Neural cell (in vitro differentiated cells): Measurements from ENCODE around the gene FANCC. TPM values are rescaled to one million over a fixed set of nuclear protein-coding genes. Genes with fewer than 3 reads are reported as not detected.
"Not testable (repeated sequence)": the region's sequence is repeated elsewhere in the genome, so short reads cannot be mapped to it uniquely, and the experiment has no call there.

ENCODE experiments used
- H2AFZ ChIP-seq: fragments of 200-600, 300-800 bp; sonication (generic), shearing (Covaris generic); 2 replicates; pipeline ENCODE4 v1.6.0; 2014; ENCODE audit warnings: low read depth, mild to moderate bottlenecking, antibody characterized with exemption, low read length, moderate library complexity
- H3F3A ChIP-seq: fragments of 200-600 bp; shearing (Covaris generic); 2 replicates; pipeline ENCODE4 v1.6.1; 2016; ENCODE audit warnings: mild to moderate bottlenecking, moderate library complexity, mixed read lengths, antibody characterized with exemption, low read length; ENCODE audit not compliant: insufficient read depth, poor library complexity, severe bottlenecking
- H3K27ac ChIP-seq: fragments of 200-600, 300-800 bp; sonication (generic), shearing (Covaris generic); 2 replicates; pipeline ENCODE4 v1.5.1; 2014; ENCODE audit warnings: mild to moderate bottlenecking, low read length, moderate library complexity
- H3K27me3 ChIP-seq: fragments of 300-800, 200-600 bp; sonication (generic), shearing (Covaris generic); 2 replicates; pipeline ENCODE4 v1.6.0; 2014; ENCODE audit warnings: mild to moderate bottlenecking, low read depth, low read length, moderate library complexity; ENCODE audit not compliant: insufficient read depth
- H3K36me3 ChIP-seq: fragments of 300-800, 200-600 bp; sonication (generic), shearing (Covaris generic); 2 replicates; pipeline ENCODE4 v1.5.1; 2014; ENCODE audit warnings: mild to moderate bottlenecking, antibody characterized with exemption, low read length, moderate library complexity; ENCODE audit not compliant: insufficient read depth
- H3K4me2 ChIP-seq: fragments of 300-800, 200-600 bp; sonication (generic), shearing (Covaris generic); 2 replicates; pipeline ENCODE4 v1.6.0; 2014; ENCODE audit warnings: mild to moderate bottlenecking, low read length
- H3K4me3 ChIP-seq: fragments of 300-800, 200-600 bp; sonication (generic), shearing (Covaris generic); 2 replicates; pipeline ENCODE4 v1.5.1; 2014; ENCODE audit warnings: mild to moderate bottlenecking, low read length, moderate library complexity
- H3K79me2 ChIP-seq: fragments of 200-600 bp; shearing (Covaris generic); replicated peaks from 2 replicates; pipeline ENCODE4 v1.6.0; 2014; ENCODE audit warnings: mild to moderate bottlenecking, low read length, moderate library complexity; ENCODE audit not compliant: insufficient read depth
- H3K9ac ChIP-seq: fragments of 300-800, 200-600 bp; sonication (generic), shearing (Covaris generic); 2 replicates; pipeline ENCODE4 v1.6.1; 2016; ENCODE audit warnings: mild to moderate bottlenecking, low read length, mixed read lengths
- H3K9me2 ChIP-seq: fragments of 200-600 bp; shearing (Covaris generic); 2 replicates; pipeline ENCODE4 v1.6.1; 2016; ENCODE audit warnings: mild to moderate bottlenecking, low read length, mixed read lengths; ENCODE audit not compliant: insufficient read depth
- H3K9me3 ChIP-seq: fragments of 200-600, 300-800 bp; sonication (generic), shearing (Covaris generic); 2 replicates; pipeline ENCODE4 v1.6.1; 2016; ENCODE audit warnings: mild to moderate bottlenecking, mixed run types, low read length, moderate library complexity, mixed read lengths
- H4K20me1 ChIP-seq: fragments of 200-600 bp; shearing (Covaris generic); 2 replicates; pipeline ENCODE4 v1.6.1; 2016; ENCODE audit warnings: mild to moderate bottlenecking, mixed run types; ENCODE audit not compliant: insufficient read depth
- EP300 ChIP-seq: fragments of 450-650 bp; conservative IDR thresholded peaks from 2 replicates; pipeline ENCODE4 v1.6.1; 2014; ENCODE audit warnings: antibody characterized with exemption, mild to moderate bottlenecking, moderate library complexity; ENCODE audit not compliant: poor library complexity, severe bottlenecking
- EZH2 ChIP-seq: fragments of 200-600, 300-800 bp; shearing (Covaris generic), sonication (generic); IDR thresholded peaks from 2 replicates; pipeline ENCODE4 v1.6.1; 2014; ENCODE audit warnings: antibody characterized with exemption, low read length, borderline replicate concordance, mild to moderate bottlenecking; ENCODE audit not compliant: insufficient read depth, poor library complexity, severe bottlenecking
- MXI1 ChIP-seq: fragments of 450-650 bp; conservative IDR thresholded peaks from 2 replicates; pipeline ENCODE4 v1.6.1; 2014; ENCODE audit warnings: antibody characterized with exemption, mild to moderate bottlenecking; ENCODE audit not compliant: poor library complexity, severe bottlenecking
- POLR2AphosphoS5 ChIP-seq: IDR thresholded peaks from 2 replicates; pipeline ENCODE4 v1.6.1; 2012
- RAD21 ChIP-seq: fragments of 450-650 bp; conservative IDR thresholded peaks from 2 replicates; pipeline ENCODE4 v1.6.1; 2014; ENCODE audit warnings: antibody characterized with exemption, mild to moderate bottlenecking, moderate library complexity
- REST ChIP-seq: IDR thresholded peaks from 2 replicates; pipeline ENCODE4 v1.6.1; 2012; ENCODE audit warnings: borderline replicate concordance
- SMC3 ChIP-seq: fragments of 450-650 bp; conservative IDR thresholded peaks from 2 replicates; pipeline ENCODE4 v1.6.1; 2014; ENCODE audit warnings: antibody characterized with exemption, mild to moderate bottlenecking, moderate library complexity; ENCODE audit not compliant: poor library complexity
- TAF1 ChIP-seq: IDR thresholded peaks from 2 replicates; pipeline ENCODE4 v1.6.1; 2012; ENCODE audit warnings: low read depth
- polyA plus RNA-seq: library from polyadenylated mRNA; depleted of rRNA; stranded (reverse); fragments of >200 nt; gene quantifications from 2 replicates; pipeline ENCODE4 v1.2.3, GENCODE V29; 2014
- TF ChIP-seq, protein P1 (sequence below): fragments of 450-650 bp; IDR thresholded peaks from 2 replicates; pipeline ENCODE4 v1.5.1; 2014; ENCODE audit warnings: antibody characterized with exemption, mild to moderate bottlenecking, moderate library complexity; ENCODE audit not compliant: poor library complexity, severe bottlenecking

Gene FANCC
- polyA plus RNA-seq, 1 donor from 2014 or later = 9.7 TPM

DNA sequence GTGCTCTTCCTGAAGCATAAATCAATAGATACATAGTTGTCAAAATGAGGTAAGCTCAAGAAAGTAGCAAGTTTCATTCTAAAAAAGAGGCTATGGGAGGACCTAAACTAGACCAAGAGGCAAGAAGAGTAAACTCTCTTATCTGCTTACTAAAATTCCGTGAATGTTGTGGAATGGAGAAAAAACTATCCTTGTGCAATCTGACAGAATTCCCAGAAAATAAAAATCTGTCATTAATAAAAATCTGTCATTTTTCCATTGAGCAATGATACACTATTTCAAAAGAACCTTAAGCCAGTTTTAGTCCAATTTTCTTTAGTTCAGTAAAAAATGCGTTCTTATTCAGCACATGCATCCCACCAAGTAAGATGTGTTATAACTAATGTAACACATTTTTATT is 15.9 kb upstream of the FANCC start (continued):
- TF ChIP-seq EZH2 = no peak

DNA sequence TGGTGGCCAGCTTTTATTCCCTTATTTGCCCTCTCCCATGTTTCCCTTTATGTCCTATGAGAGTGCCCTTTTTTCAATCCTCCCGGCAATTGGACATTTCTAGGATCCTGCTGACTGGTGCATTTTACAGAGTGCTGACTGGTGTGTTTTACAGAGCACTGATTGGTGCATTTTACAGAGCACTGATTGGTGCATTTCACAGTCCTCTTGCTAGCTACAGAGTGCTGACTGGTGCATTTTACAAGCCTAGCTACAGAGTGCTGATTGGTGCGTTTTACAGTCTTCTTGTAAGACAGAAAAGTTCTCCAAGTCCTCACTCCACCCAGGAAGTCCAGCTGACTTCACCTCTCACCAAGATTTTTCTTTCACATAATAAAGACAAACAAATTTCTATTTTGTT is 15.4 kb upstream of the FANCC start:
- no peak for TF ChIP-seq EZH2
- Histone ChIP-seq H3K4me2 (no peak overlapping the region), H3K9me2 (no peaks in the 10 kb centered on the region), H3K36me3 (no peaks in the 10 kb centered on the region), H3K4me3 (no peak overlapping the region), H4K20me1 (no peaks in the 10 kb centered on the region), H3K27ac (no peak overlapping the region), H3K9me3 (no peaks in the 10 kb centered on the region), H2AFZ (no peak overlapping the region), H3K79me2 (no peaks in the 10 kb centered on the region), H3K9ac (no peak overlapping the region), H3K27me3 (no peaks in the 10 kb centered on the region), H3F3A (no peaks in the 10 kb centered on the region)

GRCh38 chr9:95330720-95331404 is 13.4 kb upstream of the FANCC start:
- H3K9me3 ChIP-seq = no peaks in the 10 kb centered on the region
- no peak overlapping the region for H3K4me3 ChIP-seq
- H4K20me1 ChIP-seq = no peaks in the 10 kb centered on the region
- no peak for TF ChIP-seq RAD21
- TF ChIP-seq POLR2AphosphoS5 = no peak
- TF ChIP-seq TAF1 = no peak
- no peak for TF ChIP-seq EP300
- no peak for TF ChIP-seq MXI1
- no peak for TF ChIP-seq EZH2
- no peak for TF ChIP-seq SMC3
- no peak for TF ChIP-seq REST
- TF ChIP-seq, protein P1, sequence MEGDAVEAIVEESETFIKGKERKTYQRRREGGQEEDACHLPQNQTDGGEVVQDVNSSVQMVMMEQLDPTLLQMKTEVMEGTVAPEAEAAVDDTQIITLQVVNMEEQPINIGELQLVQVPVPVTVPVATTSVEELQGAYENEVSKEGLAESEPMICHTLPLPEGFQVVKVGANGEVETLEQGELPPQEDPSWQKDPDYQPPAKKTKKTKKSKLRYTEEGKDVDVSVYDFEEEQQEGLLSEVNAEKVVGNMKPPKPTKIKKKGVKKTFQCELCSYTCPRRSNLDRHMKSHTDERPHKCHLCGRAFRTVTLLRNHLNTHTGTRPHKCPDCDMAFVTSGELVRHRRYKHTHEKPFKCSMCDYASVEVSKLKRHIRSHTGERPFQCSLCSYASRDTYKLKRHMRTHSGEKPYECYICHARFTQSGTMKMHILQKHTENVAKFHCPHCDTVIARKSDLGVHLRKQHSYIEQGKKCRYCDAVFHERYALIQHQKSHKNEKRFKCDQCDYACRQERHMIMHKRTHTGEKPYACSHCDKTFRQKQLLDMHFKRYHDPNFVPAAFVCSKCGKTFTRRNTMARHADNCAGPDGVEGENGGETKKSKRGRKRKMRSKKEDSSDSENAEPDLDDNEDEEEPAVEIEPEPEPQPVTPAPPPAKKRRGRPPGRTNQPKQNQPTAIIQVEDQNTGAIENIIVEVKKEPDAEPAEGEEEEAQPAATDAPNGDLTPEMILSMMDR = no peak
- H3K27ac ChIP-seq = no peak overlapping the region
- H3K9ac ChIP-seq = no peak overlapping the region
- no peaks in the 10 kb centered on the region for H3K27me3 ChIP-seq
- H3F3A ChIP-seq = no peaks in the 10 kb centered on the region
- no peak overlapping the region for H3K4me2 ChIP-seq
- no peaks in the 10 kb centered on the region for H3K9me2 ChIP-seq
- H3K79me2 ChIP-seq = no peaks in the 10 kb centered on the region
- H2AFZ ChIP-seq = no peak overlapping the region
- H3K36me3 ChIP-seq = no peaks in the 10 kb centered on the region

GRCh38 chr9:95329061-95329460 is 11.6 kb upstream of the FANCC start:
- not testable (repeated sequence) for H3K27me3 ChIP-seq, H4K20me1 ChIP-seq, H3K9me2 ChIP-seq, H3K36me3 ChIP-seq, H3K27ac ChIP-seq, H3K4me2 ChIP-seq, H3K9ac ChIP-seq, H3K9me3 ChIP-seq, H3K79me2 ChIP-seq, H3F3A ChIP-seq, H2AFZ ChIP-seq, H3K4me3 ChIP-seq
